Endothelial cell of umbilical vein (primary cell): ENCODE results near the gene TSSC4. TPM values are rescaled to one million over a fixed set of nuclear protein-coding genes. Genes with fewer than 3 reads are reported as not detected.

Experiments
- BruUV-seq: library from RNA; stranded (reverse); fragments of 400-500 nt; replicated peaks from 2 replicates; lab custom pipeline; 2021; lab: Mats Ljungman, UMichigan
- CTCF ChIA-PET: fragments of 300-600, 350-600 bp; sonication (Branson Sonifier 250); formaldehyde crosslinking; loops from one replicate; lab custom pipeline; 2021; ENCODE audit warnings: antibody characterized with exemption, inconsistent platforms; lab: Charles Lee
- POLR2A ChIA-PET: fragments of 300-600, 350-600 bp; sonication (Branson Sonifier 250); formaldehyde crosslinking; loops from one replicate; lab custom pipeline; 2021; ENCODE audit warnings: antibody characterized with exemption, inconsistent platforms; lab: Charles Lee
- DNase-seq: peaks from one replicate; pipeline ENCODE4 v3.0.0-alpha.2; 2011; ENCODE audit warnings: low read depth, low spot score
- FAIRE-seq: peaks from 2 replicates; lab custom pipeline; 2011; peaks lifted over from hg19 to GRCh38; lab: Jason Lieb, UNC
- H2AFZ ChIP-seq: 2 replicates; pipeline ENCODE4 v1.6.0; 2012; ENCODE audit warnings: low read depth, low read length, control low read depth, inconsistent platforms
- H3K27ac ChIP-seq: 2 replicates; pipeline ENCODE4 v1.5.1; 2011; ENCODE audit warnings: low read depth, mild to moderate bottlenecking, control low read depth, low read length, moderate library complexity; ENCODE audit not compliant: insufficient read depth
- H3K27me3 ChIP-seq, 2 experiments: 2 replicates each; pipeline versions ENCODE4 v1.6.0 to v1.6.1; 2011; ENCODE audit warnings: low read length in 2 of 2, mixed read lengths in 1 of 2; ENCODE audit not compliant: control insufficient read depth in 2 of 2, insufficient read depth in 2 of 2
- H3K36me3 ChIP-seq, 2 experiments: 2 replicates in 1 of 2; 3 replicates in 1 of 2; pipeline ENCODE4 v1.5.1; 2011; ENCODE audit warnings: low read length in 2 of 2, mild to moderate bottlenecking in 1 of 2, moderate library complexity in 1 of 2; ENCODE audit not compliant: control insufficient read depth in 2 of 2, insufficient read depth in 2 of 2; ENCODE audit errors: extremely low read depth in 1 of 2
- H3K4me1 ChIP-seq: 3 replicates; pipeline ENCODE4 v1.5.1; 2011; ENCODE audit warnings: mild to moderate bottlenecking, low read length; ENCODE audit not compliant: control insufficient read depth, insufficient read depth; ENCODE audit errors: extremely low read depth
- H3K4me2 ChIP-seq: 2 replicates; pipeline ENCODE4 v1.6.1; 2011; ENCODE audit warnings: low read length, control low read depth, mixed read lengths; ENCODE audit not compliant: insufficient read depth
- H3K4me3 ChIP-seq, 3 experiments: fragments of 200-600 bp in 1 of 3; sonication (generic), shearing (Covaris generic) in 1 of 3; replicated peaks in 1 of 3; 2 replicates each; pipeline ENCODE4 v1.5.1; 2011 to 2016; ENCODE audit warnings: control low read depth in 3 of 3, low read length in 3 of 3, mild to moderate bottlenecking in 2 of 3, inconsistent platforms in 1 of 3, low read depth in 1 of 3, moderate library complexity in 1 of 3; ENCODE audit not compliant: insufficient read depth in 1 of 3
- H3K79me2 ChIP-seq: 2 replicates; pipeline ENCODE4 v1.6.0; 2012; ENCODE audit warnings: low read length, inconsistent platforms; ENCODE audit not compliant: control insufficient read depth, insufficient read depth
- H3K9ac ChIP-seq: replicated peaks from 2 replicates; pipeline ENCODE3; 2011; ENCODE audit warnings: low read length, control low read depth; ENCODE audit not compliant: insufficient read depth; ENCODE audit errors: extremely low read depth
- H3K9me1 ChIP-seq: replicated peaks from 3 replicates; pipeline ENCODE4 v1.6.0; 2011; ENCODE audit warnings: mild to moderate bottlenecking, low read length; ENCODE audit not compliant: control insufficient read depth, insufficient read depth; ENCODE audit errors: extremely low read depth
- H3K9me3 ChIP-seq: replicated peaks from 2 replicates; pipeline ENCODE4 v1.5.1; 2012; ENCODE audit warnings: low read length, inconsistent platforms; ENCODE audit not compliant: control insufficient read depth, insufficient read depth
- H4K20me1 ChIP-seq: replicated peaks from 2 replicates; pipeline ENCODE3; 2011; ENCODE audit warnings: mild to moderate bottlenecking, low read length; ENCODE audit not compliant: control insufficient read depth, insufficient read depth; ENCODE audit errors: extremely low read depth
- EZH2 ChIP-seq: IDR thresholded peaks from 2 replicates; pipeline ENCODE4 v1.6.1; 2012; ENCODE audit warnings: borderline replicate concordance, low read depth, mild to moderate bottlenecking, moderate library complexity, low read length, inconsistent platforms; ENCODE audit not compliant: severe bottlenecking
- FOS ChIP-seq: IDR thresholded peaks from 2 replicates; pipeline ENCODE4 v1.6.1; 2011; ENCODE audit warnings: mild to moderate bottlenecking, low read length, moderate library complexity, borderline replicate concordance; ENCODE audit not compliant: insufficient read depth
- GATA2 ChIP-seq: IDR thresholded peaks from 2 replicates; pipeline ENCODE4 v1.7.0; 2011; ENCODE audit warnings: low read depth, mild to moderate bottlenecking, moderate library complexity, mixed read lengths, low read length; ENCODE audit not compliant: insufficient read length, insufficient read depth
- JUN ChIP-seq: IDR thresholded peaks from 2 replicates; pipeline ENCODE4 v1.6.1; 2011; ENCODE audit warnings: borderline replicate concordance, low read depth; ENCODE audit not compliant: insufficient read length, insufficient read depth
- MYC ChIP-seq: IDR thresholded peaks from one replicate; pipeline ENCODE4 v1.6.1; 2011; ENCODE audit warnings: mild to moderate bottlenecking, low read depth, low read length
- POLR2A ChIP-seq: IDR thresholded peaks from 2 replicates; pipeline ENCODE4 v1.6.1; 2012; ENCODE audit warnings: low read depth, mild to moderate bottlenecking, control low read depth, low read length
- POLR2AphosphoS5 ChIP-seq: IDR thresholded peaks from 2 replicates; pipeline ENCODE4 v1.6.1; 2012; ENCODE audit warnings: low read depth, mild to moderate bottlenecking, control low read depth, low read length, moderate library complexity; ENCODE audit not compliant: insufficient read depth
- dilution Hi-C: fragments of 300-500 bp; cut with MboI; formaldehyde crosslinking; loops from one replicate; pipeline ENCODE4 v1.15.0; 2019; ENCODE audit warnings: low sequenced_read_pairs; ENCODE audit not compliant: extremely low pct_ligation_motif_present
- intact Hi-C: fragments of 100-400 bp; cut with micrococcal nuclease; formaldehyde crosslinking; loops from one replicate; pipeline ENCODE4 v1.10.0; 2022
- polyA plus RNA-seq, 4 experiments: library from polyadenylated mRNA; depleted of rRNA in 3 of 4; stranded (reverse) in 3 of 4; unstranded in 1 of 4; fragments of >200 nt; gene quantifications; 2 replicates each; pipeline versions ENCODE4 v1.2.1 to v1.2.3, GENCODE V29; 2011 to 2012; ENCODE audit warnings: missing spikeins in 1 of 4
- total RNA-seq: library from RNA; stranded (reverse); gene quantifications from 2 replicates; pipeline ENCODE4 v1.2.3, GENCODE V29; 2021
- TF ChIP-seq, protein P1 (sequence below): IDR thresholded peaks from 2 replicates; pipeline ENCODE4 v1.6.1; 2011; ENCODE audit not compliant: insufficient read depth, insufficient read length
- TF ChIP-seq, protein P2 (sequence below), 2 donors: IDR thresholded peaks; 1 replicate in 1 of 2; 2 replicates in 1 of 2; pipeline ENCODE4 v1.5.1; 2011; ENCODE audit warnings: low read length in 2 of 2, mild to moderate bottlenecking in 2 of 2, moderate library complexity in 2 of 2, control low read depth in 1 of 2, inconsistent platforms in 1 of 2, low read depth in 1 of 2; ENCODE audit not compliant: insufficient read depth in 1 of 2; ENCODE audit errors: extremely low read depth in 1 of 2

TSSC4 gene
- total and polyA plus RNA-seq, 2 donors (not counting 3 experiments of a cell fraction or from before 2014, with no cell fraction given): 42.7 to 59.6 TPM

DNA sequence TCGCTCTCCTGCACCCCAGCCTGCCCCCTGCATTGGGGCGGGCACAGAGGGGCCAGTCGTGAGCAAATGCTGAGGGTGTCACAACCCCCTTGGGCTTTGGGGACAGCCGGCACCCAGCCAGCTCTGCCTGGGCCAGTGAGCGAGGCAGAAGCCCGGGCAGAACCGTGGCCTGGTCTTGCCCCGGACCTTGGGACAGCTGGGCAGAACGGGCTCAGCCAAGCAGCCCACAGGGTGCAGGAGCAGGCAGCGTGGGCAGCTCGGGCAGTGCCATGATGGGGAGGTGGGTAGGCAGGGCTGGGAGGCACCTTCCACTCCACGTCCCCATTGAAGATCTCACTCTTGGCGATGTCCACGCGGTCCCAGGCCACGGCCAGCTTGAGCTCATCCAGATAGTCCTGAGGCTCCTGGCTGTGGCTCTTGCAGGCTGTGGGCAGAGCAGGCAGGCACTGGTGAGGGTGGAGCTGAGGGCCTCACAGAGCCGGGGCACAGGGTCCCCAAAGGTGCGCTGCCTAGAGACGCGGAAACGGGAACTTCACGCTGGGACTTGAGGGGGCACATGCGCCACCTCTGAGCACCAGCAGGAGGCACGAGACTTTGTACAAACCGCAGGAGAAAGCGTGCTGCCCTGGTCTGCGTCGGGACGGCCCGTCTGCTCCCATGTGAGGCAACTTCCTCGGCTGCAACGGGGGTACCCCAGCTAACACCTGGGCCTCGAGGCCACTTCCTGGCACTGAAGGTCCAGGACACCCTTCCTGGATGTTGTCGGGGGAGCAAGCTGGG is 15.2 kb downstream of the TSSC4 start:
- dilution Hi-C loops (no loop called here), intact Hi-C loops (no loop called here)
- Histone ChIP-seq H2AFZ (no peak overlapping the region), H3K9me1 (no peaks in the 10 kb centered on the region), H3K9me3 (no peaks in the 10 kb centered on the region), H3K27ac (no peak overlapping the region), H3K79me2 (no peaks in the 10 kb centered on the region), H3K27me3 (no peaks in the 10 kb centered on the region), H3K9ac (no peak overlapping the region), H3K4me1 (no peaks in the 10 kb centered on the region), H4K20me1 (no peaks in the 10 kb centered on the region), H3K4me2 (no peak overlapping the region), H3K4me3 (no peak overlapping the region), H3K36me3 (no peaks in the 10 kb centered on the region)
- TF ChIP-seq JUN: no peak
- TF ChIP-seq, protein P1, sequence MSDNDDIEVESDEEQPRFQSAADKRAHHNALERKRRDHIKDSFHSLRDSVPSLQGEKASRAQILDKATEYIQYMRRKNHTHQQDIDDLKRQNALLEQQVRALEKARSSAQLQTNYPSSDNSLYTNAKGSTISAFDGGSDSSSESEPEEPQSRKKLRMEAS: no peak
- TF ChIP-seq FOS: no peak
- TF ChIP-seq, protein P2, sequence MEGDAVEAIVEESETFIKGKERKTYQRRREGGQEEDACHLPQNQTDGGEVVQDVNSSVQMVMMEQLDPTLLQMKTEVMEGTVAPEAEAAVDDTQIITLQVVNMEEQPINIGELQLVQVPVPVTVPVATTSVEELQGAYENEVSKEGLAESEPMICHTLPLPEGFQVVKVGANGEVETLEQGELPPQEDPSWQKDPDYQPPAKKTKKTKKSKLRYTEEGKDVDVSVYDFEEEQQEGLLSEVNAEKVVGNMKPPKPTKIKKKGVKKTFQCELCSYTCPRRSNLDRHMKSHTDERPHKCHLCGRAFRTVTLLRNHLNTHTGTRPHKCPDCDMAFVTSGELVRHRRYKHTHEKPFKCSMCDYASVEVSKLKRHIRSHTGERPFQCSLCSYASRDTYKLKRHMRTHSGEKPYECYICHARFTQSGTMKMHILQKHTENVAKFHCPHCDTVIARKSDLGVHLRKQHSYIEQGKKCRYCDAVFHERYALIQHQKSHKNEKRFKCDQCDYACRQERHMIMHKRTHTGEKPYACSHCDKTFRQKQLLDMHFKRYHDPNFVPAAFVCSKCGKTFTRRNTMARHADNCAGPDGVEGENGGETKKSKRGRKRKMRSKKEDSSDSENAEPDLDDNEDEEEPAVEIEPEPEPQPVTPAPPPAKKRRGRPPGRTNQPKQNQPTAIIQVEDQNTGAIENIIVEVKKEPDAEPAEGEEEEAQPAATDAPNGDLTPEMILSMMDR (IDR thresholded peaks at IDR 0.05; ENCODE audit: extremely low read depth in 1 of 2, insufficient read depth in 1 of 2, low read depth in 1 of 2, low read length in 2 of 2): no peak
- no peak for TF ChIP-seq MYC
- TF ChIP-seq GATA2: no peak
- TF ChIP-seq POLR2AphosphoS5: no peak
- TF ChIP-seq EZH2: no peak
- TF ChIP-seq POLR2A: no peak
- POLR2A ChIA-PET: no interaction called here
- FAIRE-seq (no peak), DNase-seq (no peak)
- CTCF ChIA-PET: interaction anchor here (1.5 to 2.0 kb wide), 2 partner anchors 15 to 111 kb away, joined by 3 to 15 read pairs; partner anchors contain the start of gene TSSC4
- no TSS peak for BruUV-seq
